ENCODE data around the gene TEKT4.
"Not testable (repeated sequence)": the region's sequence is repeated elsewhere in the genome, so short reads cannot be mapped to it uniquely, and the experiment has no call there.

The TEKT4 gene, protein sequence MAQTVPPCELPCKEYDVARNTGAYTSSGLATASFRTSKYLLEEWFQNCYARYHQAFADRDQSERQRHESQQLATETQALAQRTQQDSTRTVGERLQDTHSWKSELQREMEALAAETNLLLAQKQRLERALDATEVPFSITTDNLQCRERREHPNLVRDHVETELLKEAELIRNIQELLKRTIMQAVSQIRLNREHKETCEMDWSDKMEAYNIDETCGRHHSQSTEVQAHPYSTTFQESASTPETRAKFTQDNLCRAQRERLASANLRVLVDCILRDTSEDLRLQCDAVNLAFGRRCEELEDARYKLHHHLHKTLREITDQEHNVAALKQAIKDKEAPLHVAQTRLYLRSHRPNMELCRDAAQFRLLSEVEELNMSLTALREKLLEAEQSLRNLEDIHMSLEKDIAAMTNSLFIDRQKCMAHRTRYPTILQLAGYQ

DNA sequence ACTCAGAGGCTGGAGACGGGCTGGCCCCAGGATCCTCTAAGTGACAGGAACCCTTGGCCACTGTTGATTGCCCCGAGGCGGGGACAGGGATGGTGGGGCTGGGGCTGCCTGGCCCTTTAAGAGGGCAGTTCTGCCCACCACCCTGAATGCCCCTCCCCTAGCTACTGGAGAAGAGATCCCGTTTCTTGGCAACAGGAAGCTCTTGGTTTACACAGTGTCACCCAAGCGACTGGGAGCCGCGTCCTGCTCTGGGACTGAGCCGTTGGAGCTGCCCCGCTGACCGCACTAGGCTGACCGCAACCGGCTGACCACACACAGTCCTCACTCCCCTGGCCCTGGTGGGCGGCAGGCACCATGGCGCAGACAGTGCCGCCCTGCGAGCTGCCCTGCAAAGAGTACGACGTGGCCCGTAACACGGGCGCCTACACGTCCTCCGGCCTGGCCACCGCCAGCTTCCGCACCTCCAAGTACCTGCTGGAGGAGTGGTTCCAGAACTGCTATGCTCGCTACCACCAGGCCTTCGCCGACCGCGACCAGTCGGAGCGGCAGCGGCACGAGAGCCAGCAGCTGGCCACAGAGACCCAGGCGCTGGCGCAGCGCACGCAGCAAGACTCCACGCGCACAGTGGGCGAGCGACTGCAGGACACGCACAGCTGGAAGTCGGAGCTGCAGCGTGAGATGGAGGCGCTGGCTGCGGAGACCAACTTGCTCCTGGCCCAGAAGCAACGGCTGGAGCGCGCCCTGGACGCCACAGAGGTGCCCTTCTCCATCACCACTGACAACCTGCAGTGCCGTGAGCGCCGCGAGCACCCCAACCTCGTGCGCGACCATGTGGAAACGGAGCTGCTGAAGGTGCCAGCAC is at the start of gene TEKT4:
Gene TEKT4, plus strand, starts transcription at position 205 of the 862 bp plus-strand sequence. Its CDS starts 150 bp downstream, at position 355.
- no peak for DNase-seq

DNA sequence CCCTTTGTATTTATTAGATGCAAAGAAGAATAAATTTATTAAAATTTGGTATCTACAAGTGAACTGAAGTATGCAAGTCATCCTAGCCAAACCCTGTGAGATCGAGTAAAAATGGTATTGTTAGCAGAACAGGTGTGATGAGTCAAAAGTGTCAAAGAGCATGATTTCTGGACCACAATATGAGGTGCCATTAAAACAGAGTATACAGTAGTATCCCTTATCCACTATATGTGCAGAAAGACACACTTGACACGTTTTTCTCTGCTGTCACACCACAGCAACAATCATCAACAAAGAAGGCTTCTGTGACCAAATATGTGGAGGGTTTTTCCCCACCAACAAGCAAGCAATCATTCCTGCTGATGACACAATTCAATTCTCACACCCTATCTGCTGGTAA is 32.0 kb upstream of the TEKT4 start:
- DNase-seq, result not testable (repeated sequence)

DNA sequence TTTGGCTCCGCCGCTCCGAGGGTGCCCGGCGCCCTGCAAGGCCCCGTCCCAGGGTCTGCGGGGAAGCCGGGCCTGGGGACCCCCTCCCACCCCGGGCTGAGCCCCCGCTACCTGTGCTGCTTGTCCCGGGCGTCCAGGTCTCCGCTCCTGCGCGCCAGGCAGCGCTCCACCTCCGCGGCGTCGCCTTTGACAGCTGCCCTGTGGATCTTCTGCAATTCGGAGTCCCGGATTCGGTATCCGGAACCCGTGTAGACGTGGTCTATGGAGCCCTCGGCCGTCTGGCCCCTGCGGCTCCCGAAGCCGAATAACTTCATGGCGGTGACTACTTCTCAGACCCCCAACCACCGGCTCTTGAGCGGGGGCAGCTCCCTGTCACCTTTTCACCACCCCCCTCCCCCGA is 14.4 kb upstream of the TEKT4 start:
- not testable (repeated sequence) for DNase-seq

DNA sequence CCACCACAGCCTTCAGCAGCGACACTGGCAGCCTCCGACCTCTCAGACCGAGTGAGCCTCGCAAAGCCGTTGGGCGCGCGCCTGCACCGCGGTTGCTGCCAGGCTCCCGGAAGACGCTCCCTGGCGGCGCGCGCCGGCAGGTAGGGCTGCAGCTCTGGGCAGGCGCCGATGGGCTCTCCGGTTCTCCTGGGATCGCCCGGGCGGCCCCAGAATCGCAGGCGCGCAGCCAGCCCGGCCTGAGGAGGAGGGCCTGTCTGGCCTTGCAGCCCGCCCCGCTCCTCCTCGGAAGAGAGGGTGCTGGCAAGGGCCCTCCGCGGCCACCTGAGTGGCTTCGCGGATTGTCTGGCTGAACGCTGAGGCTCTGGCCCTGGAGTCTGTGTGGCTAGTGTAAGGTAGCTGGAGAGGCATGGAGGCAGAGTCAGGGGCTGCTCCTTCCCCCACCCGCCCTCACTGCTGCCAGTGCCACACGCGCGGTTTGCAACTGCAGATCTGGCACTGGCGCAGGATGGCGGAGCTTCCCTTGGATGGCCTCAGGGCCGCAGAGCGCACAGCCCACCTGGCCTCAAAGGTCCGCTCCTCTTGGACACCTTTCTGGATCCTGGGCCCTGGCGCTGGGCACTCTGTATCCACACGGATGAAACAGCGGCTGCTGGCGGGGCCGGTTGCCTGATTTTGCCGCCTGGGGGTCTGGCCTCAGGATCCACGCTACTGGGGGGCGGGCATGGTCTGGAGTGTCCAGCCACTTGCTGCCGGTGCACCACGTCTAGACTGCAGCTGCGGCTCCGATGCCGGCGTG is 13.7 kb upstream of the TEKT4 start:
- not testable (repeated sequence) for DNase-seq

DNA sequence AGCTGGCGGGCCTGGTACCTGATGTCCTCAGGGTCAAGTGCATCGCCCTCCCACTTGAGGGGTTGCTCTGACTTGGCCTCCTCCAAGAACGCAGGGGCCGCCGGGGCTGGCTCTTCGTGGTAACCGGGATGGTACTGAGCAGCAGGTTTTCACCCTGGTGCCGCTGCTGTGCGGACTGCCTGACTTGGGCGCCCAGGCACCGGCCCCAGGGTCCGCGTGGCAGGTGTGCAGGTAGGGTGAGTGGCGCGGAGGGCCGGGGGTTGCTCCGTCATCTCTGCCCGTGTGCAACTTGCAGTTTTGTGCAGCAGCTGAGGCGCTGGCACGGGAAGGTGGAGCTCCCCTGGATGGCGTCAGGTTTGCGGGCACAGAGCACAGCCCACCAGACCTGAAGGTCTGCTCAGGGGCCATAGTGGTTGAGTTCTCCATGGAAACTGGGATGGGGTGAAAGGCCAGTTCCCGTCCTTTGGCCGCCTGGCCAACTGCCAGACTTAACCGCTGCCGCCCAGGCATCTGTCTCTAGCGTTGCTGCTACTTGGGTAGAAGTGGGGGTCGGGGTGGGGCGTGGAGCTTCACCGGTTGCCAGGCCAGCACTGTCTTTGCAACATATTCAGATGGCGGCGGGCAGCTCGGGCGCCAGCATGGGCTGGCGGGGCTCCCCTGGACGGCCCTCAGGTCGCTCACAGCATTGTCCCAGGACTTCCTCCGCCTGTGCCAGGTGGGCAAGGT is 12.9 kb upstream of the TEKT4 start:
- not testable (repeated sequence) for DNase-seq

DNA sequence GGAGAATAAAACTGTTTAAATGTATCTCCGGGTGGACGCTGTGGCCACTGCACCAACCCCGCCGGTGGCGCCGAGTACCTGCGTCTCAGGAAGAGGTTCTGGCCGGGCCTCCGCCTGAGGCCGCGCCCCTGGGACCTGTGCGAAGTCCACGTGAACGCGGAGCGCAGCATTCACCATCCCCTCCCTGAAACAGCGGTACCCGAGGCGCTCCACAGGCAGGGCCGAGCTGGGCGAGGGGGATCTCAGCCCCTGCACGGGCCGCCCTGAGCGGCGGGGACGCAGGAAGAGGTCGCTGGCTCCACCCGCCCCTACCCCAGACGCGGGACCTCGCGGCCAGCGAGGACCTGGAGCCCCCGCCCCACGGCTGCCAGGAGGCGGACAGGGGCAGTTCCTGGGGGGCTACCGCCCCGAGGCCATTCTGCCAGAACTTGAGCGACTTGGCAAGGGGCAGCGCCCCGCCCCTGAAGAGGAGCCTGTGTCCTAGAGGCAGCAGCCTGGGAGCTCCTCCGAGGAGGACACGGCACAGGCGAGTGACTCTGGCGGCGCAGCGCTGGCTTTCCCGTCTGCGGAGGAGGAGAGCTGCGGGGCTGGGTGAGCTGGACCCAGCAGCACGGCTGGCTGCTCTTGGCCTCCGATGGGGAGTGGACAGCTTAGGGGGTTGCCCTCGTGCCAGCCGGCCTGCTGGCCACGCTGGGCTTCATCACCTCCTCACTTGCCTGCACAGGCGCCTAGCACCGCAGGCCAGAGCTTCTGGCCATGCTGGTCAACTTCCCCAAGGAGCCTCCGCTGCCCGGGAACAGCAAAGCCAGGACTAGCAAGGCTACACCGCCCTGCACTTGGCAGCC is 9.7 kb upstream of the TEKT4 start:
- DNase-seq, result no peak

DNA sequence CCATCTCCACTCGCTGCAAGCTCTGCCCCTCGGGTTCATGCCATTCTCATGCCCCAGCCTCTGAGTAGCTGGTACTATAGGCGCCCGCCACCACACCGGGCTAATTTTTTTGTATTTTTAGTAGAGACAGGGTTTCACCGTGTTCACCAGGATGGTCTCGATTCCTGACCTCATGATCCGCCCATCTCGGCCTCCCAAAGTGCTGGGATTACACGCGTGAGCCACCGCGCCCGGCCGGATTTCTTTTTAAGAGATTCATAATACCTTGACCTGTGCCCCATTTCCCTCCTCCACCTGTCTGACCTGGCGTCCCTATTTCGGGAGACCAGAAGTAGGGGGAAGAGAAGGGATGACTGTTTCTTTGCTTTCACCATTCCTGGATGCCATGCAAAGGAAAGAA is 8.3 kb upstream of the TEKT4 start:
- not testable (repeated sequence) for DNase-seq

DNA sequence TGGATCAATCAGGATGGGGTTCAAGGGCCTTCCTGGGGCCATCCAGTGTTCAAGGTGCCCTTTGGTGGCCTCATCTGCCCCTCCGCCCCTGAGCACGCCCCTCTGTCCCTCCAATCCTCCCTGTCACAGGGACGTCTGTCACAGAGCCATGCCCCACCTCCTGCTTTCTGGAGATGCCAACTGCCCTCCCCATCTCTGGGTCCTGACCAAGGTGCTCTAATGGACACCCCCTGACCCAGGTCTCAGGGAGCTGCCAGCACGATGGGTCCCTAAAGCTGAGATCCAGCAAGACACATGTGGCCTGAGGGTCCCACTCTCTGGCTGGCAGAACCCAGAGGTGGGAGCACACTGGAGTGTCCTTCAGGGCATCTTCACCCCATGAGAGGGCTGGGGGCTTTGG is 2.1 kb upstream of the TEKT4 start:
- DNase-seq, result no peak

DNA sequence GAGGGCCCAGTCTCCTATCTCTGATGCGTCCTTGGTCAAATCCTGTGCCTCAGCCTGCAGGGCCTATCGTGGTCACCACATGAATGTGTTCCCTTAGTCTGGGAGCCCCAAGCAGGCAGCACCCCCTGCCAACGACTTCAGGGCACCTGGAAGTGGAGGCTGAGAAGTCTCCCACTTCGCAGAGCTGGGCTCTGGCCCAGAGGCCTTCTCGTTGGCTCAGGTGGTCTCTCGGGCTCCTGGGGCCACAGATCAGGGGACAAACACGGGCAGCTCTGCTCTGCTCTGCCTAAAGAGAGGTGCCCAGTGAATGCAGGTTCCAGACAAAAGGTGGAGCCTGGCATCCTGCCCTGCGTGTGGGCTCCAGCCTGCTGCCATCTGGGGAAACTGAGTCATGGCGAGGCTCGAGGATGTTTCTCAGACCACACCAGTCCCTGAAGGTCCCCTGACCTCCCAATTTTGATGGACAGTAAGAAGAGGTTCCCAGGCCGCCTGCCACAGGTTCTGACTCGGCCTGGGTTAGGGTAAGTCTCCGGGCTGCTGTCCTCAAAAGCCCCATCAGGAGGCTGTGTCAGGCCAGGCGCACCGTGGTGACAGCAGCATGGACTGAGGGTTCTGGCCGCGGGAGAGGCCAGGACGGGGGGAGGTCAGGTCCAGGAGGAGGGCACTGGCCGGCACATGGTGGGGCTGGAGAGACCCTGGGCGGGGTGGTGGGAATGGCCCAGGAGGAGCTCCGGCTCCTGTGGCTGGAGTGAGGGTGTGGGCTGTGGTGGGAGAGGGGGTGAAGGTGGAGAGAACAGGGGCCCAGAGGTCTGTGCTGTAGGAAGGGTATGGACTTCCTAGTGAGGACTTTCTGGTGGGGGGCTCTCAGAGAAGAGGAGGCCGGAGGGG is 1.4 kb upstream of the TEKT4 start:
- no peak for DNase-seq

DNA sequence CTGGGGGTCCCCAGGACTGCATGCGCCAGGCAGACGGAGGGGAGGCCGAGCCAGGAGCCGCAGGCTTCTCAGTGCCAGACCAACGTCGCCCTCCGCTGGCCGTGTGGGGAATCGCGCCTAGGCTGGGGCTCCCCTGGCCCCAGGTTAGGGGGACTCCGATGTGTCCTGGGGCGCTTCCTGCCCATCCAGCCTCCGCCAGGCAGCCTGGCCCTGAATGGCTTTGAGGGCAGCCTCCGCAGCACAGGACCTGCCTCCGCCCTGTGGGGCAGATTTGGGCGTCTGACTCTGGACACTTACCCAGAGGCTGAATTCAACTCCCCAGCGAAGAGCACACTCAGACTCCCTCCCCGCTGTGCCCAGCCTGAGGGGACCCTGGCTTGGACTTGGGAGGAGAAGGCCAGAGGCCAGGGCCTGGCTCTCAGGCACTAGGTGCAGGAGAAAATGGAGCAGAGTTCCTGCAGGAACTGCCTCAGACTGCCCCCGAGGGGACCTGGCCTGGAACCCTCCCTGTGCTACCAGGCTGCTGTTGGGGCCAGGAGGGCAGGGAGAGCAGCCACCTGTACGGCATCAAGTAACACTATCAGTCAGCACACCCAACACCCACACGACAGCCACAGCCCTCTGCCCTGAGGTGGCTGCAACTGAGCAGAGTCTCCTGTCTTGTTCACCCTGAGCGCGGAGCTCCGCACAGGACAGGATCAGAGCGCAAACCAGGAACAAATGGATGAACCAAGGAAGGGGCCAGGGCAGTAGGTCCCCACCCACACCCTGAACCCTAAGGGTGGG is 597 bp upstream of the TEKT4 start:
- peak; percentile 14 for DNase-seq

DNA sequence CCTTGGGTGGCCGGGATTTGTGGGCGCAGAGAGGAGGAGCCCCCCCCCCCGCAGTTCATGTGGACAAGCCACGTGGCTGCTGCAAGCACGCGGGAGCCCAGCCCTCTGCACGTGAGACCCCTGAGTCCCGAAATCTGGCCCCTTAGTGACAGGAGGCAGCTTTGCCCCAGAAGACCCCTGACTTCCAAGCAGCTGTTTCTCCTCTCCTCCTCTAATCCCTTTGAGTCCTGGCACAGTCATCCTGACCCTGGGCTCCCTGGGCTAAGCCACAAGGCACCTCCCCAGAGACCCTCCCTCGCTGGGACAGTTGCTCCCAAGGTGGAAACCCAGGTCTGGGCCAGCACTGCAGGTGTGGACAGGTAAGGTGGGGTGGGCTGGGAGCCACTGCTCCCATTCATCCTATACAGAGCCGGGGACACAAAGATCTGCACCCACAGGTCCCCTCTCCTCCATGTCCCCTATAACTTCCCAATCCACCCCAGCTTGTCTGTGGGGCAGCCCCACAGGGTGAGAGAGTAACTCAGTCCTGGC is 923 bp downstream of the TEKT4 start:
- no peak for DNase-seq

DNA sequence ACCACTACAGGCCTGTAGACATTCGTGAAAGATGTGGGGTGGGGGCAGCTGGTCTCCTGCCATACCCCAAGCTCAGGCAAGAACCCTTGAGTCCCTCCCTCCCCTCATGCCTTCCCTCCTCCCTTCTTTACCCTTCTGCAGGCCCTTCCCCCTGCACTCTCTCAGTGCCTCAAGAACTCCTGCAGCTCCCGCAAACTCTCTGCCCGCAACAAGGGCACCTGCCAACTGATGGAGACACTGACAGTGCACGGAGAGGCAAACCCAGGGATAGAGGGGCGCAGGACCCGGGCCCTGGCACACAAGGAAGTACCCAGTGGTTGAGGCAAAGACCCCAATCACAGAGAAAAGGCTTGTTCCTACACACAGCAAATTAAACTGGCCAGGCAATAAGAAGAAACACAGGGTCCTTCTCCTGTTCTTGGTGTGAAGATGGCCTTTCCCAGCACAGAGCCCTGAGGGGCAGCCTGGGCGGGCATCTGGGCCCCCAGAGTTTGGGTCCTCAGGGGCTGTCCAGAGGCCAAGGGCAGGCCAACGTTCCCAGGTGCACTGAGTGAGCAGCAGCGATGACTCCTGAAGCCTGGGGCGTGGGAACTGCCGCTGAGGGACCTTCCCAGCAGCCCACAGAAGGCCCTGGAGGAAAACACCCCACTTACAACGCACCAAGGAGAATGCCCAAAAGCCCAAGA is 1.6 kb downstream of the TEKT4 start:
- no peak for DNase-seq

DNA sequence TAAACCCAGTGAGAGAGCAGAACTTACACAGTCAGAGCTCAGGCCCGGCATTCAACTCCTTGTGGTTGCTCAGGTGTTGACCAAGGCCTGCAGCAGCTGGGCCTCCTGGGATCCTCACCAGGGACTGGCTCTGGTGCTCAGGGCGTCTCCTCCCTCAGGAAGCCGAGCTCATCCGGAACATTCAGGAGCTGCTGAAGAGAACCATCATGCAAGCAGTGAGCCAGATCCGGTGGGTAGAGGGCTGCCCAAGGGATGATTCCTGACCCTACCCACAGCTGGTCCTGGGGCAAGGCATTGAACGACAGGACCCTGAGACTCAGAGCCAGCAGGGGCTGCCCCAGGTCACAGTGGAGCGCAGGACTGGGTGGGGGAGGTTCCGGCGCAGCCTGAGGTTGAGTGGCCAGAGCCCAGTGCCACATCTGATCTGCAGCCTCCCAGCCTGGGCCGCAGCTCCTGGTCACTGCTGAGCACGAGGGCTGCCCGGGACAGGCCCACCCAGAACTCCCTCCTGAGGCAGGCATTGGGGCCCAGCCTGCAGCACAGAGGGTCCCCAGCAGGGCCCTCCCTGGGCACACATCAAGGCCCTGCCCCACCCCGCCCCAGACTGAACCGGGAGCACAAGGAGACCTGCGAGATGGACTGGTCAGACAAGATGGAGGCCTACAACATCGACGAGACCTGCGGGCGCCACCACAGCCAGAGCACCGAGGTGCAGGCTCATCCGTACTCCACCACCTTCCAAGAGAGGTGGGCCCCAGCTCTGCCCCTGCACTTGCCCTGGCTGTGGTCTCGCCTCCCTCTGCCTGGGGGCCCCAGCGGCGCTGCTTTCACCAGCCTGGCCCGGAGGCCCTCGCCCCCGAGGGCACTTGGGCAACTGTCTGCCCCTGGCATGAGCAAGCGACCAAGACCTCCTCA is 2.4 kb downstream of the TEKT4 start:
- no peak for DNase-seq

DNA sequence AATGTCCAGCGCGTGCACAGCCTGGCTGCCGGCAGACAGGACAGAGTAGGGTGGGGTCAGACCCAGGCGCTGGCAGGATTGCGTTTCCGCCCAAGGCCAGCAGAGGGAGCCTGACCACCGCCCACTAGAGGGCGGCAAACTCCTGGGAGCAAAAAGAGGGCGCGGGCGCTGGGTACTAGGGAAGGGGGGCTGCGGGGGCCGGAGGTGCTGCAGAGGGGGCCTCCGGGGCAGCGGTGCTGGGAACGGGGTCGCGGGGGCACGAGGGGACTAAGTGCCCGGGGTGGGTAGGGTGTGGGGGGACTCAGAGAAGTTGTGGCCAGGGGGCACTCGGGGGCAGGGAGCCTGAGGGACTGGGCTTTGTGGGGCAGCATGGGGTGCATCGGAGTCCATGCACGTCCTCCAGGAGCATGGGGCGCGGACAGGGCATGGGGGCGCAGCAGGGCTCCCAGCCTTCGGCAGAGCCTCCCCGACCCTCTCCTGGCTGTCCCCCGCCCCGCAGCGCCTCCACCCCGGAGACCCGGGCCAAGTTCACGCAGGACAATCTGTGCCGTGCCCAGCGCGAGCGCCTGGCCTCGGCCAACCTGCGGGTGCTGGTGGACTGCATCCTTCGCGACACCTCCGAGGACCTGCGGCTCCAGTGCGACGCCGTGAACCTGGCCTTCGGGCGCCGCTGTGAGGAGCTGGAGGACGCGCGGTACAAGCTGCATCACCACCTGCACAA is 3.2 kb downstream of the TEKT4 start:
- peak; percentile 64 for DNase-seq

DNA sequence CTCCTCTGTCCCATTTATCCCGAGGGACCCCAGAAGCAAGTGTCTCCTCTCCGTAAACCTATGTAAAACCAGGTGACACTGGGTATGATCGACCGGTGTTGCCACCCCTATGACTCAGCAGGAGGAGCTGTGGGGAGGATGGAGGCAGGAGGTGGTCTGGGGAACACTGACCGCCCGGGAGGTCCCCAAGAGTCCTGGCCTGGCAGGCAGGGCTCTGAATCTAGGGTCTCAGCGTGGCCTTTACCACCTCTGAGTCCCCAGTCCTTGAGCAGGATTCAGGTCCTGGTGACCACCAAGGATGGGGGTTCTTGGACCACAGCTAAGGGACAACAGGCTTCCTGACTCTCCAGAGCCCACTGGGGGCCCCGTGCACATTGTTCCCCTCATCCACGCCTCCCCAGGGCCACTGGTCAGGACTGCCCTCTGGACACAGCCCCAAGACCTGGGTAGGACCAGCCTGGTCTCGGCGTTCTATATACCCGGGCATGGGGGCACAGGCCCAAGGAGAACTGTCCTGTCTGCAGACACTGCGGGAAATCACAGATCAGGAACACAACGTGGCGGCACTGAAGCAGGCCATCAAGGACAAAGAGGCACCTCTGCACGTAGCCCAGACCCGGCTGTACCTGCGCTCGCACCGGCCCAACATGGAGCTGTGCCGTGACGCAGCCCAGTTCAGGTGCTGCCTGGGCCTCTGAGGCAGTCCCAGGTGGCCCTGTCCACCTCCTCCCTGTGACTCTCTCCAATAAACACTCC is 4.0 kb downstream of the TEKT4 start:
- DNase-seq, result no peak
